Neural crest cell (in vitro differentiated cells): Measurements from ENCODE around the gene EBLN2. TPM values are rescaled to one million over a fixed set of nuclear protein-coding genes. Genes with fewer than 3 reads are reported as not detected.

Experiments used
- DNase-seq: peaks from one replicate; pipeline ENCODE4 v3.0.0; 2021; ENCODE audit warnings: low read depth, mixed read lengths, low spot score
- H3K27ac Mint-ChIP-seq: one replicate; pipeline ENCODE4 v1.8.0; 2021; ENCODE audit warnings: mild to moderate bottlenecking, mixed read lengths; ENCODE audit not compliant: unreplicated experiment
- H3K27me3 Mint-ChIP-seq: 2 replicates; pipeline ENCODE4 v1.8.0; 2021; ENCODE audit warnings: low read depth, mild to moderate bottlenecking, mixed read lengths
- H3K36me3 Mint-ChIP-seq: 2 replicates; pipeline ENCODE4 v1.8.0; 2021; ENCODE audit warnings: low read depth, mild to moderate bottlenecking, mixed read lengths
- H3K4me1 Mint-ChIP-seq: 2 replicates; pipeline ENCODE4 v1.8.0; 2021; ENCODE audit warnings: mixed read lengths
- H3K4me3 Mint-ChIP-seq: one replicate; pipeline ENCODE4 v1.8.0; 2021; ENCODE audit warnings: mild to moderate bottlenecking, mixed read lengths
- H3K9me3 Mint-ChIP-seq: 2 replicates; pipeline ENCODE4 v1.8.0; 2021; ENCODE audit warnings: mixed read lengths
- total RNA-seq: library from RNA; stranded (reverse); gene quantifications from 2 replicates; pipeline ENCODE4 v1.2.1, GENCODE V29; 2021
- TF ChIP-seq, protein P1 (sequence below): fragments of 200-600 bp; sonication (generic); conservative IDR thresholded peaks from 2 replicates; pipeline ENCODE4 v1.5.0; 2021; ENCODE audit warnings: antibody characterized with exemption, mild to moderate bottlenecking

Gene EBLN2
- total RNA-seq, 1 donor from 2014 or later, result 7.0 TPM

DNA sequence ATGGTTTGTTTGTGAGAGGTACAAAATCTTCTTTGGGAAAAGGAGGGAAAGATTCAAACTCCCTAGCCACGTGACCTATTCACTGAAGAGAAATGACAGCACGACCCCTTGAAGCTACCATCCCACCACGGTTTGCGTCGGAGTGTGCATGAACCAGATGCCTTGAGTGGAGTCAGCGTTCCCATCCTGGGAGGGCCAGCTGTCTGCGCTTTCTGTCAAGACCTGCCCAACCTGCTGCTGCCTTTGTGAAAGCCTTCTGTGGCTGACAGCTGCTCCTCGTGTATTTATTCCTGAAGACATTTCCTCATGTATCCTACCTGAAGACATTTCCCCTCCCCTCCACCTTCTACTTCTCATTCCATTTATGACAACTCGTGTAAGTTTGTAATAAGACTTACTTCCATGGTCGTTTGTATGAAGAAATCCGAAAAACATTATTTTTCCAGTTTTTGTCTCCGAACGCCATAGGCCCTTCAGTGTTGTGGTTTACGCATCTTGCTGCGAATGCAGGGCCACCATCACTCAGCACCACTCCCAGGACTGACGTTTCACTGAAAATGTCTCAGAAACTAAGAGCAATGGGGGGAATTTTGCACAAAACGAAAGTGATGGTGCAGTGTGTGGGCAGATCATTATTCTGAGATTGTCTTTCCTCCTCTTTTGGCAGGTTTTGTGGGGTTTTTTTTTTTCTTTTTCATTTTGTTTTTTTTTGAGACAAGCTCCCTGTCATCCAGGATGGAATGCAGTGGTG is 18.9 kb downstream of the EBLN2 start:
- Mint-ChIP-seq H3K36me3 (no peaks in the 10 kb centered on the region), H3K27ac (no peak overlapping the region), H3K27me3 (no peaks in the 10 kb centered on the region), H3K4me3 (no peak overlapping the region), H3K4me1 (no peaks in the 10 kb centered on the region), H3K9me3 (no peaks in the 10 kb centered on the region)
- TF ChIP-seq, protein P1, sequence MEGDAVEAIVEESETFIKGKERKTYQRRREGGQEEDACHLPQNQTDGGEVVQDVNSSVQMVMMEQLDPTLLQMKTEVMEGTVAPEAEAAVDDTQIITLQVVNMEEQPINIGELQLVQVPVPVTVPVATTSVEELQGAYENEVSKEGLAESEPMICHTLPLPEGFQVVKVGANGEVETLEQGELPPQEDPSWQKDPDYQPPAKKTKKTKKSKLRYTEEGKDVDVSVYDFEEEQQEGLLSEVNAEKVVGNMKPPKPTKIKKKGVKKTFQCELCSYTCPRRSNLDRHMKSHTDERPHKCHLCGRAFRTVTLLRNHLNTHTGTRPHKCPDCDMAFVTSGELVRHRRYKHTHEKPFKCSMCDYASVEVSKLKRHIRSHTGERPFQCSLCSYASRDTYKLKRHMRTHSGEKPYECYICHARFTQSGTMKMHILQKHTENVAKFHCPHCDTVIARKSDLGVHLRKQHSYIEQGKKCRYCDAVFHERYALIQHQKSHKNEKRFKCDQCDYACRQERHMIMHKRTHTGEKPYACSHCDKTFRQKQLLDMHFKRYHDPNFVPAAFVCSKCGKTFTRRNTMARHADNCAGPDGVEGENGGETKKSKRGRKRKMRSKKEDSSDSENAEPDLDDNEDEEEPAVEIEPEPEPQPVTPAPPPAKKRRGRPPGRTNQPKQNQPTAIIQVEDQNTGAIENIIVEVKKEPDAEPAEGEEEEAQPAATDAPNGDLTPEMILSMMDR, result no peak
- no peak for DNase-seq

GRCh38 chr3:73081140-73081539 is 19.7 kb downstream of the EBLN2 start:
- Mint-ChIP-seq H3K27ac (no peak overlapping the region), H3K4me3 (no peak overlapping the region), H3K27me3 (peaks cover 3% of the 10 kb centered on the region), H3K4me1 (no peaks in the 10 kb centered on the region), H3K9me3 (no peaks in the 10 kb centered on the region), H3K36me3 (no peaks in the 10 kb centered on the region)
- TF ChIP-seq, protein P1, result no peak
- DNase-seq, result no peak

GRCh38 chr3:73084170-73084569 is 22.7 kb downstream of the EBLN2 start:
- peaks cover 9% of the 10 kb centered on the region for H3K27me3 Mint-ChIP-seq
- H3K9me3 Mint-ChIP-seq, result no peaks in the 10 kb centered on the region
- H3K4me3 Mint-ChIP-seq, result no peak overlapping the region
- TF ChIP-seq, protein P1, result no peak
- no peaks in the 10 kb centered on the region for H3K36me3 Mint-ChIP-seq
- H3K4me1 Mint-ChIP-seq, result no peaks in the 10 kb centered on the region
- DNase-seq, result no peak
- H3K27ac Mint-ChIP-seq, result no peak overlapping the region

DNA sequence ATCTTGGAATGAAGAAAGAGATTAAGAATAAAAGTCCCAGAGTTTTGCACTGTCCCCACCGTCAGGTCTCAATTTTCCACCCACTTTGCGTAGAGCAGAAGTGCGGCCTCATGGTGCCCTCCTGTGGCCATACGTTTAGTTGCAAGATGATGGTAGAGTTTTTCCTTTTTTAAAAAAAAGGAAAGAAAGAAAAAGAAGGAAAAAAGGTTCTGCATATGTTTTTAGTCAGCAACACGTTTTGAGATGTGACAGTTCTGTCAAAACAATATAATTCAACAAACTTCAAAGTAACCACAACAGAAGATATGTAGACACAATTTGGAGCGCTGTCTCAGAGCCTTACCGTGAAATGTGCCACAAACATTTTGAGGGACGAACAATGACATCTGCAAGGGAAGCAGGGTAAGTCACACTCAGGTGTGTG is 24.6 kb downstream of the EBLN2 start:
- Mint-ChIP-seq H3K9me3 (no peaks in the 10 kb centered on the region), H3K36me3 (no peaks in the 10 kb centered on the region), H3K4me3 (no peak overlapping the region), H3K27ac (no peak overlapping the region), H3K4me1 (no peaks in the 10 kb centered on the region), H3K27me3 (peaks cover 13% of the 10 kb centered on the region)
- peak; percentile 58 for DNase-seq
- TF ChIP-seq, protein P1, result peak; percentile 94

DNA sequence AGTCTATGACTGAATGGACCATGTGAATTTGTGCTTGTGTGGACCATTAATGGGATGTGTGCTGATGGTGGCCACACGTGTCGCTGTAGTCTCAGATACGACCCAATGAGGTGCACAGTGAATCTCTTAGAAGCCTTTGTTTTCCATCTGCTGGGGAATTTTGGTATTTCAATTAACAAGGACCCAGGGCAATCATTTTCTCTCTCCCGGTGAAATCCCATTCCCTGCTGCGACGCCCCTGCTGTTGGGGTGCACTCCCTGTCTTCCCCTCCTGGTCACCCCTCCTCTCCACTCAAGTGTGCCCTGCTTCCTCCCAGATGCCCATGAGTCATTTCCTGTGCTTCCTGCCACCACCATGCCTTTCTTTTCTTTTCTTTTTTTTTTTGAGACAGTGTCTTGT is 32.7 kb downstream of the EBLN2 start:
- Mint-ChIP-seq H3K4me3 (no peak overlapping the region), H3K9me3 (no peaks in the 10 kb centered on the region)
- no peak for DNase-seq

More for the DNA sequence above, 32.7 kb downstream of the EBLN2 start:
- peaks cover 19% of the 10 kb centered on the region for H3K4me1 Mint-ChIP-seq
- H3K27me3 Mint-ChIP-seq, result peaks cover 4% of the 10 kb centered on the region
- peak overlapping the region; percentile 89 for H3K27ac Mint-ChIP-seq
- H3K36me3 Mint-ChIP-seq, result no peaks in the 10 kb centered on the region
- TF ChIP-seq, protein P1, result peak; percentile 38
